Keratinocyte (primary cell): ENCODE measurements around the gene CPNE7.

Source experiments
- CTCF ChIP-seq, 3 experiments: IDR thresholded peaks in 1 of 3; conservative IDR thresholded peaks in 1 of 3; optimal IDR thresholded peaks in 1 of 3; 2 replicates in 2 of 3; 3 replicates in 1 of 3; pipeline versions ENCODE3 to v1.5.1; 2011; ENCODE audit warnings: low read length in 3 of 3, mild to moderate bottlenecking in 3 of 3, moderate library complexity in 2 of 3, control low read depth in 1 of 3, inconsistent platforms in 1 of 3; ENCODE audit not compliant: insufficient read depth in 2 of 3; ENCODE audit errors: extremely low read depth in 1 of 3
- EZH2 ChIP-seq: IDR thresholded peaks from one replicate; pipeline ENCODE4 v1.6.1; 2012; ENCODE audit warnings: inconsistent platforms, mild to moderate bottlenecking, low read length, moderate library complexity

GRCh38 chr16:89579351-89579750 lies 3.8 kb downstream of the CPNE7 start:
- TF ChIP-seq CTCF (optimal IDR thresholded peaks at IDR 0.05 in 1 of 3, IDR thresholded peaks at IDR 0.05 in 1 of 3, conservative IDR thresholded peaks at IDR 0.05 in 1 of 3; ENCODE audit: extremely low read depth in 1 of 3, insufficient read depth in 2 of 3, low read length in 3 of 3) (no peak), EZH2 (no peak)
